ENCODE data around the gene IGFLR1.

The IGFLR1 gene

DNA sequence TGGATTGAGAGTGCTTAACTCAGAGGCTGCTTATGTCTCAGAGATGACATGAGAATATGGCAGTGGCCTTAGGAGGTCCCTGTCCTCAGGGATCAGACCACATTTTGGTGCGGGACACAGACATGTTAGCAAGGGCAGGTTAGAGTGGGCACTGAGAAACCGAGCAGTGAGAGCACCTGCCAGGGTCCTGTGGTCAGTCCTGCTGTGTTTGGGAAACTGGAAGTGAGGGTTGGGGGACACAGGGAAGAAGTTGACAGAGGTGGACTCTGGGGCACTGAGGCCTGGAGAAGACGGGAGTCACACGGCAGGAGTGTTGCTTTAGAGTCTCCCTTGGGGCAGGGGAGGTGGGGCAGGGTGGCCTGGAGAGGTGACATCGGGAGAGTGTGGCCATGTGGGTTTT, 7.4 kb downstream of the IGFLR1 start:
- TF ChIP-seq RAD21 (IDR thresholded peaks at IDR 0.05; ENCODE audit: low read depth) (no peak), NFIC (IDR thresholded peaks at IDR 0.05) (no peak), EGR1 (IDR thresholded peaks at IDR 0.05) (no peak)

DNA sequence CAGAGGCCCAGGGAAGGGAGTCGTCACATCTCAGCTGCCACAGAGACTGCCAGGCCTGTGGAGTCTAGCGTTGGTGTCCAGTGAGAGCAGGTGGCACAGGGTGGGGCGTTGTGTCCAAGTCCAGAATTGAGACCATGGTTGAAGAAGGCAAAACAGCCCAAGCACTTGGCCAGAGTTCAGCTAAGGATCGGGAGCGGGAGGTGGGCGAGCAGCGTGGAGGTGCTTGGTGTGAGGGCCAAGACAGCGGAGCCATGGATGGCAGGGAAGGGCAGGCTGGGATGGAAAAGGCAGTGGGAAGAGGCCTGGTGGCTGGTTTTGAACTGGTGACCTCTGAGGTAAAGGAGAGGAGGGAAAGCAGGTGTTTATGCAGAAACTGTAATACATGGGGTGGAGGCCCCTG, 8.0 kb downstream of the IGFLR1 start:
- no peak for TF ChIP-seq ZBTB7A (IDR thresholded peaks at IDR 0.05; ENCODE audit: low read depth)

DNA sequence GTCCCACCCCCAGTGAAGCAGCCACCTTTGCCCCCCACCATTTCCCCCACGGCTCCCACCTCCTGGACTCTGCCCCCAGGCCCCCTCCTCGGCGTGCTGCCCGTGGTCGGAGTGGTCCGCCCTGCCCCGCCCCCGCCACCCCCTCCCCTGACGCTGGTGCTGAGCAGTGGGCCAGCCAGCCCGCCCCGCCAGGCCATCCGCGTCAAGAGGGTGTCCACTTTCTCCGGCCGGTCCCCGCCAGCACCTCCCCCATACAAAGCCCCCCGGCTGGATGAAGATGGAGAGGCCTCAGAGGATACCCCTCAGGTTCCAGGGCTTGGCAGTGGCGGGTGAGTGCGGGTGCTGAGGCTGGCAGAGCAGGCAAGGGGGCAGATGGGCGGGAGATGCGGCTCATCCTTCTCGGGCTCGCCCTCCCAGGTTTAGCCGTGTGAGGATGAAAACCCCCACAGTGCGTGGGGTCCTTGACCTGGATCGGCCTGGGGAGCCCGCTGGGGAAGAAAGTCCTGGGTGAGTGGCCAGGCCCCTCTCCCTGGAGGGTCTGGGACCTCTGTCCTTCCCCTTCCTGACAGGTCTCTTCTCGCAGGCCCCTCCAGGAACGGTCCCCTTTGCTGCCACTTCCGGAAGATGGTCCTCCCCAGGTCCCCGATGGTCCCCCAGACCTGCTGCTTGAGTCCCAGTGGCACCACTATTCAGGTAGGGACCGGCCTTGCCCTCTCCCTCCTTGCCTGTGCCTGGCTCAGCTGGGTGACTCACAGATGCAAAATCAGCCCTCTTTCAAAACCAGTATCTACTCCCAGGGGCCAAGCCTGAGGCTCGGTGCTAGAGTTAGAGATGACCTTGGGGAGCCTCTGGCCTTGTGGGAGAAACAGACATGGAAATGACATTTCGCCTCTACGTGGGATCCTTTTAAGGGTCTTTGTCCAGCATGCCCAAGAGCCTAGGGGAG, 8.8 kb downstream of the IGFLR1 start:
- TF ChIP-seq CREB1 (IDR thresholded peaks at IDR 0.05; ENCODE audit: low read depth): no peak
- no peak for TF ChIP-seq TAF1 (IDR thresholded peaks at IDR 0.05; ENCODE audit: low read depth)

DNA sequence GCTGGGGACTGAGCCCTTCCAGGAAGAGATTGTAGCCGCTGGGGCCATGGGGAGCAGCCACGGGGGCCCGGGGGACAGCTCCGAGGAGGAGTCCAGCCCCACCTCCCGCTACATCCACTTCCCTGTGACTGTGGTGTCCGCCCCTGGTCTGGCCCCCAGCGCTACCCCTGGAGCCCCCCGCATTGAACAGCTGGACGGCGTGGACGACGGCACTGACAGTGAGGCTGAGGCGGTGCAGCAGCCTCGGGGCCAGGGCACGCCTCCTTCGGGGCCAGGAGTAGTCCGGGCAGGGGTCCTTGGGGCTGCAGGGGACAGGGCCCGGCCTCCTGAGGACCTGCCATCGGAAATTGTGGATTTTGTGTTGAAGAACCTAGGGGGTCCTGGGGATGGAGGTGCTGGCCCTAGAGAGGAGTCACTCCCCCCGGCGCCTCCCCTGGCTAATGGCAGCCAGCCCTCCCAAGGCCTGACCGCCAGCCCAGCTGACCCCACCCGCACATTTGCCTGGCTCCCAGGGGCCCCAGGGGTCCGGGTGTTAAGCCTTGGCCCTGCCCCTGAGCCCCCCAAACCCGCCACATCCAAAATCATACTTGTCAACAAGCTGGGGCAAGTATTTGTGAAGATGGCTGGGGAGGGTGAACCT, 9.6 kb downstream of the IGFLR1 start:
- TF ChIP-seq FOXM1 (IDR thresholded peaks at IDR 0.05; ENCODE audit: borderline replicate concordance, low read depth) (no peak), TEAD4 (IDR thresholded peaks at IDR 0.05) (no peak), EP300 (IDR thresholded peaks at IDR 0.05; ENCODE audit: borderline replicate concordance) (no peak), ZBTB7A (IDR thresholded peaks at IDR 0.05; ENCODE audit: low read depth) (no peak), TAF1 (IDR thresholded peaks at IDR 0.05; ENCODE audit: low read depth) (no peak)
- TF ChIP-seq, protein P1, sequence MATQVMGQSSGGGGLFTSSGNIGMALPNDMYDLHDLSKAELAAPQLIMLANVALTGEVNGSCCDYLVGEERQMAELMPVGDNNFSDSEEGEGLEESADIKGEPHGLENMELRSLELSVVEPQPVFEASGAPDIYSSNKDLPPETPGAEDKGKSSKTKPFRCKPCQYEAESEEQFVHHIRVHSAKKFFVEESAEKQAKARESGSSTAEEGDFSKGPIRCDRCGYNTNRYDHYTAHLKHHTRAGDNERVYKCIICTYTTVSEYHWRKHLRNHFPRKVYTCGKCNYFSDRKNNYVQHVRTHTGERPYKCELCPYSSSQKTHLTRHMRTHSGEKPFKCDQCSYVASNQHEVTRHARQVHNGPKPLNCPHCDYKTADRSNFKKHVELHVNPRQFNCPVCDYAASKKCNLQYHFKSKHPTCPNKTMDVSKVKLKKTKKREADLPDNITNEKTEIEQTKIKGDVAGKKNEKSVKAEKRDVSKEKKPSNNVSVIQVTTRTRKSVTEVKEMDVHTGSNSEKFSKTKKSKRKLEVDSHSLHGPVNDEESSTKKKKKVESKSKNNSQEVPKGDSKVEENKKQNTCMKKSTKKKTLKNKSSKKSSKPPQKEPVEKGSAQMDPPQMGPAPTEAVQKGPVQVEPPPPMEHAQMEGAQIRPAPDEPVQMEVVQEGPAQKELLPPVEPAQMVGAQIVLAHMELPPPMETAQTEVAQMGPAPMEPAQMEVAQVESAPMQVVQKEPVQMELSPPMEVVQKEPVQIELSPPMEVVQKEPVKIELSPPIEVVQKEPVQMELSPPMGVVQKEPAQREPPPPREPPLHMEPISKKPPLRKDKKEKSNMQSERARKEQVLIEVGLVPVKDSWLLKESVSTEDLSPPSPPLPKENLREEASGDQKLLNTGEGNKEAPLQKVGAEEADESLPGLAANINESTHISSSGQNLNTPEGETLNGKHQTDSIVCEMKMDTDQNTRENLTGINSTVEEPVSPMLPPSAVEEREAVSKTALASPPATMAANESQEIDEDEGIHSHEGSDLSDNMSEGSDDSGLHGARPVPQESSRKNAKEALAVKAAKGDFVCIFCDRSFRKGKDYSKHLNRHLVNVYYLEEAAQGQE (IDR thresholded peaks at IDR 0.05; ENCODE audit: low read depth): no peak
- TF ChIP-seq, protein P2, sequence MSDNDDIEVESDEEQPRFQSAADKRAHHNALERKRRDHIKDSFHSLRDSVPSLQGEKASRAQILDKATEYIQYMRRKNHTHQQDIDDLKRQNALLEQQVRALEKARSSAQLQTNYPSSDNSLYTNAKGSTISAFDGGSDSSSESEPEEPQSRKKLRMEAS (IDR thresholded peaks at IDR 0.05): no peak

DNA sequence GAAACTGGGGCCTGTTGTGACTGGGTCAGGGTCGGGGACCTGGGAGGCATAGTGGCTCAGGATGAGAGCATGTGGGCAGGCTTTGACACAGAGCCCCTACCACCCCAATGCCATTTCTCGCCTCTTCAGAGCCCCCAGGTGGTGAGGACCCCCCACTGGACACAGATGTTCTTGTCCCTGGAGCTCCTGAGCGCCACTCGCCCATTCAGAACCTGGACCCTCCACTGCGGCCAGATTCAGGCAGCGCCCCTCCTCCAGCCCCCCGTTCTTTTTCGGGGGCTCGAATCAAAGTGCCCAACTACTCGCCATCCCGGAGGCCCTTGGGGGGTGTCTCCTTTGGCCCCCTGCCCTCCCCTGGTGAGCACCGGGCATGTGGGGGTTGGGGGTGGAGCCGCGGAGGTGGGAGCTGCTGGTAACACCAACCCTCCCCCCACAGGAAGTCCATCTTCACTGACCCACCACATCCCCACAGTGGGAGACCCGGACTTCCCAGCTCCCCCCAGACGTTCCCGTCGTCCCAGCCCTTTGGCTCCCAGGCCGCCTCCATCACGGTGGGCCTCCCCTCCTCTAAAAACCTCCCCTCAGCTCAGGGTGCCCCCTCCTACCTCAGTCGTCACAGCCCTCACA, 10.4 kb downstream of the IGFLR1 start:
- no peak for TF ChIP-seq CEBPB (IDR thresholded peaks at IDR 0.05)
- TF ChIP-seq, protein P2 (IDR thresholded peaks at IDR 0.05): no peak
- TF ChIP-seq RAD21 (IDR thresholded peaks at IDR 0.05; ENCODE audit: low read depth): no peak
- TF ChIP-seq, protein P3, sequence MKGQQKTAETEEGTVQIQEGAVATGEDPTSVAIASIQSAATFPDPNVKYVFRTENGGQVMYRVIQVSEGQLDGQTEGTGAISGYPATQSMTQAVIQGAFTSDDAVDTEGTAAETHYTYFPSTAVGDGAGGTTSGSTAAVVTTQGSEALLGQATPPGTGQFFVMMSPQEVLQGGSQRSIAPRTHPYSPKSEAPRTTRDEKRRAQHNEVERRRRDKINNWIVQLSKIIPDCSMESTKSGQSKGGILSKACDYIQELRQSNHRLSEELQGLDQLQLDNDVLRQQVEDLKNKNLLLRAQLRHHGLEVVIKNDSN (IDR thresholded peaks at IDR 0.05): no peak

DNA sequence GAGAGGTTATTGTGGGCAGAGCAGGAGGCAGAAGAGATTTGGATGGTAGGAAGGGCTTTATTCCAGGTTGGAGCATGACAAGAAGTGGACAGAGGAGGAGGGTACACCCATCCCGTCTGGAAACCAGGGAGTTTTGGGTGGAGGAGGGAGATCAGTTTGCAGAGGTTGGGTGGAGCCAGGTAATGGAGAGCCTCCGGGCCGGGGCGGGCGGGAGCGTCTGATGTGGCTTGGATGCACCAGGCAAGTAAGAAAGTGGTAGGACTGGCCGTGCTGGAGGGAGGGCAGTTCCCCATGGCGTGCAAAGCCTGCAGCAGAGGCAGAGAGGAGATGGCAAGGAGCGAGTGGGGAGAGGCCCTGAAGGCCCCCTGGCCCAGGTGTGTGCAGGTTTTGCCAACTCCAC, 10.9 kb downstream of the IGFLR1 start:
- TF ChIP-seq EGR1 (IDR thresholded peaks at IDR 0.05) (no peak), FOXM1 (IDR thresholded peaks at IDR 0.05; ENCODE audit: borderline replicate concordance, low read depth) (no peak), YY1 (IDR thresholded peaks at IDR 0.05; ENCODE audit: low read depth) (no peak), NFIC (IDR thresholded peaks at IDR 0.05) (no peak), RAD21 (IDR thresholded peaks at IDR 0.05; ENCODE audit: low read depth) (no peak), CREB1 (IDR thresholded peaks at IDR 0.05; ENCODE audit: low read depth) (no peak), CEBPB (IDR thresholded peaks at IDR 0.05) (no peak), ZBTB7A (IDR thresholded peaks at IDR 0.05; ENCODE audit: low read depth) (no peak), TCF12 (IDR thresholded peaks at IDR 0.05; ENCODE audit: low read depth) (no peak), EP300 (IDR thresholded peaks at IDR 0.05; ENCODE audit: borderline replicate concordance) (no peak), TAF1 (IDR thresholded peaks at IDR 0.05; ENCODE audit: low read depth) (no peak), TEAD4 (IDR thresholded peaks at IDR 0.05) (no peak)
- TF ChIP-seq, protein P3 (IDR thresholded peaks at IDR 0.05): no peak
- TF ChIP-seq, protein P2 (IDR thresholded peaks at IDR 0.05): no peak
- TF ChIP-seq, protein P1 (IDR thresholded peaks at IDR 0.05; ENCODE audit: low read depth): no peak
